Naive thymus-derived CD4-positive, alpha-beta T cell (primary cell): ENCODE measurements around the gene TIMP2. TPM values are rescaled to one million over a fixed set of nuclear protein-coding genes. Genes with fewer than 3 reads are reported as not detected.

ENCODE experiments used
- ATAC-seq: fragments of 150-1000 bp; cut with Tn5 transposase; 2 replicates; pipeline ENCODE4 v1.10.0; 2021; ENCODE audit warnings: mild to moderate bottlenecking, moderate library complexity
- CTCF ChIA-PET: fragments of 350-600 bp; sonication (Branson Sonifier 250); formaldehyde crosslinking; loops from one replicate; lab custom pipeline; 2021; ENCODE audit warnings: antibody characterized with exemption; lab: Charles Lee
- POLR2A ChIA-PET: fragments of 350-600 bp; sonication (Branson Sonifier 250); formaldehyde crosslinking; loops from one replicate; lab custom pipeline; 2021; ENCODE audit warnings: antibody characterized with exemption, inconsistent platforms; lab: Charles Lee
- DNase-seq, 9 donors: peaks; one replicate each; pipeline versions ENCODE4 v3.0.0 to v3.0.0-alpha.2; 2020 to 2022; ENCODE audit warnings: mixed read lengths in 1 of 9
- H3K27ac ChIP-seq: one replicate; pipeline ENCODE4 v1.7.0; 2013; ENCODE audit warnings: mild to moderate bottlenecking, low read depth, low read length, moderate library complexity
- H3K27me3 ChIP-seq, 2 donors: one replicate each; pipeline ENCODE4 v1.7.0; 2013; ENCODE audit warnings: low read length in 2 of 2, mild to moderate bottlenecking in 2 of 2, moderate library complexity in 2 of 2; ENCODE audit not compliant: control insufficient read depth in 2 of 2, insufficient read depth in 2 of 2
- H3K36me3 ChIP-seq, 3 experiments: 1 replicate in 2 of 3; 2 replicates in 1 of 3; pipeline ENCODE4 v1.7.0; 2013; ENCODE audit warnings: low read length in 3 of 3, mild to moderate bottlenecking in 3 of 3, moderate library complexity in 1 of 3; ENCODE audit not compliant: insufficient read depth in 3 of 3, control insufficient read depth in 2 of 3
- H3K4me1 ChIP-seq, 2 donors: one replicate each; pipeline ENCODE4 v1.7.0; 2013; ENCODE audit warnings: low read length in 2 of 2, mild to moderate bottlenecking in 2 of 2, moderate library complexity in 1 of 2; ENCODE audit not compliant: control insufficient read depth in 2 of 2, insufficient read depth in 2 of 2
- H3K4me3 ChIP-seq: 2 replicates; pipeline ENCODE4 v1.7.0; 2013; ENCODE audit warnings: mild to moderate bottlenecking, low read length
- H3K9me3 ChIP-seq, 3 experiments: 1 replicate in 2 of 3; 2 replicates in 1 of 3; pipeline ENCODE4 v1.7.0; 2013; ENCODE audit warnings: low read length in 3 of 3; ENCODE audit not compliant: control insufficient read depth in 2 of 3
- H3K27ac Mint-ChIP-seq, 9 donors: one replicate each; pipeline ENCODE4 v1.8.0; 2020 to 2022; ENCODE audit warnings: mixed read lengths in 9 of 9, mild to moderate bottlenecking in 8 of 9, moderate library complexity in 5 of 9, inconsistent platforms in 2 of 9
- H3K27me3 Mint-ChIP-seq, 5 donors: one replicate each; pipeline ENCODE4 v1.8.0; 2021 to 2022; ENCODE audit warnings: mixed read lengths in 5 of 5, mild to moderate bottlenecking in 1 of 5
- H3K36me3 Mint-ChIP-seq, 5 donors: one replicate each; pipeline ENCODE4 v1.8.0; 2020 to 2022; ENCODE audit warnings: mixed read lengths in 5 of 5, mild to moderate bottlenecking in 3 of 5, inconsistent platforms in 1 of 5
- H3K4me1 Mint-ChIP-seq, 7 donors: one replicate each; pipeline ENCODE4 v1.8.0; 2020 to 2022; ENCODE audit warnings: mixed read lengths in 7 of 7, mild to moderate bottlenecking in 3 of 7, inconsistent platforms in 1 of 7
- H3K4me3 Mint-ChIP-seq, 10 donors: one replicate each; pipeline ENCODE4 v1.8.0; 2020 to 2022; ENCODE audit warnings: mild to moderate bottlenecking in 10 of 10, mixed read lengths in 10 of 10, moderate library complexity in 6 of 10, inconsistent platforms in 2 of 10
- H3K9me3 Mint-ChIP-seq, 11 donors: one replicate each; pipeline ENCODE4 v1.8.0; 2020 to 2022; ENCODE audit warnings: mixed read lengths in 11 of 11, mild to moderate bottlenecking in 4 of 11, inconsistent platforms in 1 of 11, moderate library complexity in 1 of 11
- intact Hi-C, 2 donors: fragments of 100-400 bp; cut with micrococcal nuclease; formaldehyde crosslinking; loops; one replicate each; pipeline ENCODE4 v1.15.1; 2023
- polyA plus RNA-seq, 2 donors: library from polyadenylated mRNA; unstranded; fragments of 300-500 nt; fragmentation: Illumina TruSeq; gene quantifications; one replicate each; pipeline ENCODE4 v1.2.3, GENCODE V29; 2021
- total RNA-seq, 6 experiments: library from RNA in 5 of 6; stranded (reverse) in 5 of 6; gene quantifications; 1 replicate in 5 of 6; 2 replicates in 1 of 6; pipeline ENCODE4 v1.2.3 and lab custom pipeline; 2021 to 2026

The TIMP2 gene
- total and polyA plus RNA-seq, 7 experiments from 2014 or later = 0.23 to 46.1 (median 5.7) TPM

DNA sequence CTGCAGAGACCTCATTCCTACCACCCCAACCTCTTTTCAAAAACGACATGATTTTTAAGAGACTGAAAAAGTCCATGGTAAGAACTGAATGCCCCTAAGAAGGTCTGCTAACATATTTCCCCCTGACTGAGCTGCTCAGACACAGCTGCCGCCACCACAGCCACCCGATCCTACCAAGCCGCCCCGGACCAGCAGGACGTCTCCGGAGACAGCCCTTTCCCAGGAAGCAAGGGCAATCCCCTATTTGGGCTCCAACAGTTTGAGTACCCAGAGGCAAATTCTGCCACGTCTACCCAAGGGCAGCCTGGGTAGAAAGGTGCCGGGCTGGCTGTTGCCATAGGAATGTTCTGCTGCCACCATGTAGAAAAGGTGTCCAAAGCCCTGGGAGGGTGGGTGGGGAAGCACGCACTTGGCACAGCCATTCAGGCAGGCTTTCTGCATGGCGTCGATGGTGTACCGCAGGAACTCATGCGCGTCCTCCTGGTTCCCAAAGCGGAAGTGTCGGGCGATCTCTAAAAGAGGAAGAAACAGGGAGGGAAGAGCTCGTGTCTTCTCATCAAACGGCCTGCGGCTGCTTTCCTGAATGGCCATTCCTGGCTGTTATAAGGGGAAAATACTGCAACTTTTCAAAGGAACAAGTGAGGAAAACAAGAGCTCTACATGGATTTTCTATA is 98.2 kb downstream of the TIMP2 start:
- peak overlapping the region in 6 of 9 donors; percentile 22 to 70 (median 54) for H3K27ac Mint-ChIP-seq
- H3K27me3 Mint-ChIP-seq = no peaks in the 10 kb centered on the region
- no peak overlapping the region for H3K4me3 Mint-ChIP-seq
- ChIA-PET CTCF (interaction anchor here (1.0 kb wide), 2 partner anchors 40 to 119 kb away, joined by 3 read pairs; no protein-coding TSS in a partner anchor), POLR2A (interaction anchor here (0.7 to 1.5 kb wide), 4 partner anchors 11 to 79 kb away, joined by 3 to 5 read pairs (median 3); no protein-coding TSS in a partner anchor)
- no peaks in the 10 kb centered on the region for H3K4me1 ChIP-seq
- peaks cover 27 to 84% (median 55%) of the 10 kb centered on the region in 5 donors for H3K36me3 Mint-ChIP-seq
- no peaks in the 10 kb centered on the region for H3K9me3 ChIP-seq
- no peak overlapping the region for H3K27ac ChIP-seq
- DNase-seq = no peak
- ATAC-seq = no peak
- H3K4me1 Mint-ChIP-seq = peaks cover 27 to 60% (median 44%) of the 10 kb centered on the region in 7 donors
- peaks cover 0 to 4% (median 0%) of the 10 kb centered on the region in 11 donors for H3K9me3 Mint-ChIP-seq
- H3K36me3 ChIP-seq = peaks cover 29 to 96% (median 46%) of the 10 kb centered on the region in 3 experiments
- intact Hi-C loops = no loop called here
- H3K4me3 ChIP-seq = no peak overlapping the region
- H3K27me3 ChIP-seq = no peaks in the 10 kb centered on the region

DNA sequence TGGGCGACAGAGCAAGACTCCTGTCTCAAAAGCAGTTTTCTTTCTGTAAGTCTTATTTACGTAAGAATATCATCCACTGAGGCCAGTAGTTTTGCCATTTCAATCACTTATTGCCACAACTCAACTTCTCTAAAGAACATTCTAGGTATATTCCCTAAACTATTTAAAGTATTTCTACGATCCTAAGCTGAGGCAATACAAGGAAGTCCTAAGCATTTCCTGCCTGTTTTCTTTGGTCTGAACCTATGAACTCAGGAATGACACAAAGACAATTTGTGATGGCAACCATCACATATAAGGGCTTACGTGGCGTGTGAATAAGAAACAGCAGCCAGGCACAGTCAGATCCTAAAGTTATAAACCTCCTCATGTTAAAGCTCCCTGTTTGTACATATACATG is 98.8 kb downstream of the TIMP2 start:
- no peak overlapping the region for H3K4me3 Mint-ChIP-seq
- Histone ChIP-seq H3K27ac (no peak overlapping the region), H3K27me3 (no peaks in the 10 kb centered on the region), H3K9me3 (no peaks in the 10 kb centered on the region), H3K4me1 (no peaks in the 10 kb centered on the region), H3K36me3 (peaks cover 32 to 96% (median 40%) of the 10 kb centered on the region in 3 experiments), H3K4me3 (no peak overlapping the region)
- DNase-seq (no peak), ATAC-seq (peak; percentile 28)
- peak overlapping the region in 5 of 9 donors; percentile 14 to 70 (median 36) for H3K27ac Mint-ChIP-seq
- H3K27me3 Mint-ChIP-seq = no peaks in the 10 kb centered on the region
- peaks cover 27 to 83% (median 54%) of the 10 kb centered on the region in 5 donors for H3K36me3 Mint-ChIP-seq
- ChIA-PET POLR2A (interaction anchor here (0.8 to 1.5 kb wide), 3 partner anchors 12 to 79 kb away, joined by 3 to 5 read pairs (median 3); no protein-coding TSS in a partner anchor), CTCF (interaction anchor here (1.0 kb wide), 2 partner anchors 41 to 118 kb away, joined by 3 read pairs; no protein-coding TSS in a partner anchor)
- intact Hi-C loops = no loop called here
- H3K4me1 Mint-ChIP-seq = peaks cover 27 to 64% (median 45%) of the 10 kb centered on the region in 7 donors
- H3K9me3 Mint-ChIP-seq = peaks cover 0 to 4% (median 0%) of the 10 kb centered on the region in 11 donors

DNA sequence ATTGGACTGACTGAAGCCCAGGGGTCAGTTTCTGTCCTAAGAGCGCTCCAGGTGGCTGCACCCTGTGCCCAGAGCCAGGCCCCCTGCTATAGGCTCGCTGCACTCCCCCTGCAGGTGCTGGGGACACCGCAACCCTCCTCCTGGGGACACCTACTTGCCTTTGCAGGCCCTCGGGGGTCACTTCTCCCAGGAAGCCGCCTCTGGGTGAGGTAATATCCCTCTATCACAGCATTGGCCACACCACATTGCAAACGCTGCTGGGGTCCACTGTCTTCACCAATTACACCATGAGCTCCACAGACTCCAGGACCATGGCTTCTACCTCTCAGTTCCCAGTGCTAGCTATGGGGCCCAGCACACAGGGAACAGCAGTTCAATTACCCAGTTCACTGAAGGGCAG is 99.5 kb downstream of the TIMP2 start:
- POLR2A ChIA-PET = interaction anchor here (0.7 to 1.1 kb wide), 2 partner anchors 42 to 55 kb away, joined by 3 to 4 read pairs; no protein-coding TSS in a partner anchor
- Mint-ChIP-seq H3K27ac (peak overlapping the region; percentile 3 to 99 (median 90)), H3K9me3 (peaks cover 0 to 4% (median 0%) of the 10 kb centered on the region in 11 donors), H3K4me1 (peaks cover 29 to 70% (median 45%) of the 10 kb centered on the region in 7 donors), H3K4me3 (peak overlapping the region in 3 of 10 donors; percentile 4 to 16 (median 9)), H3K27me3 (no peaks in the 10 kb centered on the region), H3K36me3 (peaks cover 26 to 85% (median 59%) of the 10 kb centered on the region in 5 donors)
- no peaks in the 10 kb centered on the region for H3K9me3 ChIP-seq
- peaks cover 0 to 4% of the 10 kb centered on the region in 2 donors for H3K4me1 ChIP-seq
- no peak overlapping the region for H3K27ac ChIP-seq
- DNase-seq (no peak), ATAC-seq (no peak)
- H3K36me3 ChIP-seq = peaks cover 32 to 94% (median 37%) of the 10 kb centered on the region in 3 experiments
- intact Hi-C loops = no loop called here
- CTCF ChIA-PET = interaction anchor here (1.0 kb wide), 1 partner anchor 117 kb away, joined by 3 read pairs; no protein-coding TSS in a partner anchor
- H3K4me3 ChIP-seq = no peak overlapping the region
- no peaks in the 10 kb centered on the region for H3K27me3 ChIP-seq

- intact Hi-C loops = no loop called here
- Histone ChIP-seq H3K4me3 (no peak overlapping the region), H3K9me3 (no peaks in the 10 kb centered on the region), H3K27me3 (no peaks in the 10 kb centered on the region), H3K27ac (no peak overlapping the region), H3K4me1 (peaks cover 12 to 17% of the 10 kb centered on the region in 2 donors), H3K36me3 (peaks cover 26 to 90% (median 33%) of the 10 kb centered on the region in 3 experiments)
- POLR2A ChIA-PET = interaction anchor here (0.5 to 2.0 kb wide), 4 partner anchors 16 to 135 kb away, joined by 3 to 4 read pairs (median 4); no protein-coding TSS in a partner anchor
- CTCF ChIA-PET = no interaction called here
- no peak for DNase-seq
- peaks cover 22 to 82% (median 57%) of the 10 kb centered on the region in 5 donors for H3K36me3 Mint-ChIP-seq
- H3K4me1 Mint-ChIP-seq = peaks cover 37 to 76% (median 50%) of the 10 kb centered on the region in 7 donors
- H3K9me3 Mint-ChIP-seq = peaks cover 0 to 4% (median 0%) of the 10 kb centered on the region in 11 donors
- no peaks in the 10 kb centered on the region for H3K27me3 Mint-ChIP-seq
- ATAC-seq = no peak
- peak overlapping the region; percentile 25 to 99 (median 90) for H3K27ac Mint-ChIP-seq
- H3K4me3 Mint-ChIP-seq = peak overlapping the region in 5 of 10 donors; percentile 8 to 39 (median 25)
These were observed 100.9 kb downstream of the TIMP2 start for GRCh38 chr17:78824240-78824639.

DNA sequence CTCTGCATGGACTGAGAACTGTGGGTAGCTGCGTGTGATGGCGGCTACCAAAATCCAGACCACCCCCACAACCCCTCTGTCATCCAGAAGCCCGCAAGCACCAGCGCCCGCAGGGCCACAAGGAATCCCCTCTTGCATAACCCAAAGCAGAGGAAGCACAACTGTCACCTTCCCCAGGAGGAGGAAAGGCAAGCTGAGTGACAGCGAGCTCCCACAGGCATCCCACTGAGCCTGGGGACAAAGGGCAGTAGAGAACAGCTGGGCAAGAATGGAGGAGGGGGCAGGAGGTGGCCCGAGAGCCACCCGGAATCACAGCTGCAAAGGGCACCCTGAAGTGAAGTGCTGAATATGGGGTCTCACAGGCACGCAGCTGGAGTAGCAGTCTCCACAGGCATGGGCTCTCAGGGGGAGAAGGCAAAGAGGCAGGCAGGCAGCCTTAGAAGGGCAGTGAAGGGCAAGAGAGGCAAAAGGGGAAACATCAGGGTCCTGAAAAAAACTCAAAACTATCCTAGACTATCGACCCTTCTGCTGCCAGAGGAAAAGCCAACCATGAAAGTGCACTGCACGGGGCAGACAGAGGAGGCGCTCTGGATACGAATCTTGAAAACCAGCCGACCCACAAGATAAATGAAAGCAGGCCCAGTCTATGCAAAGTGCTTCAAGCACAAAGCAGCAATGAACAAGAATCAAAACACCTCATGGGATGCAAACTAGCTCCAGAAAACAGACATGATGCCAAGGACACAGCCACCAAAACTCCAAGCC is 101.7 kb downstream of the TIMP2 start:
- CTCF ChIA-PET = no interaction called here
- Histone ChIP-seq H3K27me3 (no peaks in the 10 kb centered on the region), H3K27ac (peak overlapping the region; percentile 18), H3K36me3 (peaks cover 27 to 83% (median 33%) of the 10 kb centered on the region in 3 experiments), H3K4me1 (peaks cover 18 to 23% of the 10 kb centered on the region in 2 donors), H3K9me3 (no peaks in the 10 kb centered on the region), H3K4me3 (no peak overlapping the region)
- intact Hi-C loops = no loop called here
- no peak for DNase-seq
- POLR2A ChIA-PET = interaction anchor here (0.5 to 2.0 kb wide), 4 partner anchors 17 to 136 kb away, joined by 3 to 4 read pairs (median 4); no protein-coding TSS in a partner anchor
- Mint-ChIP-seq H3K9me3 (peaks cover 0 to 5% (median 0%) of the 10 kb centered on the region in 11 donors), H3K27ac (peak overlapping the region in 8 of 9 donors; percentile 77 to 99 (median 95)), H3K36me3 (peaks cover 21 to 81% (median 61%) of the 10 kb centered on the region in 5 donors), H3K4me3 (peak overlapping the region in 2 of 10 donors; percentile 25 to 39), H3K4me1 (peaks cover 44 to 83% (median 56%) of the 10 kb centered on the region in 7 donors), H3K27me3 (no peaks in the 10 kb centered on the region)
- ATAC-seq = no peak

DNA sequence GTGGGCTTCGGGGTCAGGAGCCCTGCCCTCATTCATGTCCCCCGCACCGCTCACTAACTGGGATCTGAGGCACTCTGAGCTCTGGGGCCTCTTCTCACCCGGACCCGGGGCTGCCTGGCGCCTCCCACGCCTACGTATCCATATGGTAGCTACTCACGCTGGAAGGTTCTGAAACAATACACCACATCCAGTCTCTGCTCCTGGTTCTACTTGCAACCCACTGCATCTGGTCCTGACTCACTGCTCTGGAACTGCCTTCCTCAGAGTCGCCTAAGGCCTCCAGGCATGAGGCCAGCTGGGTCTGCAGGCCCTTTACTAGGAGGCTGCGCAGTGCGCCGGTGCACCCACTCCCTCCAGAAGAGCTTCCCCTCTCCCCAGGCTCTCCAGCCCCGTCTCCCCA is 102.6 kb downstream of the TIMP2 start:
- peak overlapping the region in 4 of 10 donors; percentile 6 to 50 (median 24) for H3K4me3 Mint-ChIP-seq
- CTCF ChIA-PET = interaction anchor here (0.7 kb wide), 1 partner anchor 14 kb away, joined by 3 read pairs; no protein-coding TSS in a partner anchor
- ATAC-seq = no peak

More for the DNA sequence above, 102.6 kb downstream of the TIMP2 start:
- H3K27me3 ChIP-seq = no peaks in the 10 kb centered on the region
- no peak overlapping the region for H3K4me3 ChIP-seq
- no peaks in the 10 kb centered on the region for H3K9me3 ChIP-seq
- no peak for DNase-seq
- Mint-ChIP-seq H3K27ac (peak overlapping the region; percentile 68 to 99 (median 94)), H3K4me1 (peaks cover 44 to 86% (median 59%) of the 10 kb centered on the region in 7 donors), H3K9me3 (peaks cover 0 to 2% (median 0%) of the 10 kb centered on the region in 11 donors), H3K27me3 (no peaks in the 10 kb centered on the region), H3K36me3 (peaks cover 16 to 74% (median 53%) of the 10 kb centered on the region in 5 donors)
- H3K36me3 ChIP-seq = peaks cover 33 to 80% (median 39%) of the 10 kb centered on the region in 3 experiments
- no peak overlapping the region for H3K27ac ChIP-seq
- POLR2A ChIA-PET = interaction anchor here (2.0 kb wide), 1 partner anchor 63 kb away, joined by 4 read pairs; no protein-coding TSS in a partner anchor
- peaks cover 27 to 32% of the 10 kb centered on the region in 2 donors for H3K4me1 ChIP-seq
- intact Hi-C loops = no loop called here
